Neuron (in vitro differentiated cells): ENCODE data around the gene MVD.

Experiments used
- H2AFZ ChIP-seq: one replicate; pipeline ENCODE4 v1.6.1; 2013; ENCODE audit warnings: low read depth, mild to moderate bottlenecking, inconsistent platforms, low read length, moderate library complexity
- H3K27me3 ChIP-seq: one replicate; pipeline ENCODE4 v1.6.1; 2013; ENCODE audit warnings: low read length; ENCODE audit not compliant: insufficient read depth
- H3K36me3 ChIP-seq: one replicate; pipeline ENCODE4 v1.6.1; 2013; ENCODE audit warnings: low read length; ENCODE audit not compliant: insufficient read depth
- H3K4me1 ChIP-seq: one replicate; pipeline ENCODE4 v1.6.1; 2013; ENCODE audit warnings: low read length; ENCODE audit not compliant: insufficient read depth
- H3K4me3 ChIP-seq: 2 replicates; pipeline ENCODE4 v1.5.1; 2013; ENCODE audit warnings: mild to moderate bottlenecking, low read length, moderate library complexity
- H3K9me3 ChIP-seq: one replicate; pipeline ENCODE4 v1.6.1; 2013; ENCODE audit warnings: low read length

The MVD gene

DNA sequence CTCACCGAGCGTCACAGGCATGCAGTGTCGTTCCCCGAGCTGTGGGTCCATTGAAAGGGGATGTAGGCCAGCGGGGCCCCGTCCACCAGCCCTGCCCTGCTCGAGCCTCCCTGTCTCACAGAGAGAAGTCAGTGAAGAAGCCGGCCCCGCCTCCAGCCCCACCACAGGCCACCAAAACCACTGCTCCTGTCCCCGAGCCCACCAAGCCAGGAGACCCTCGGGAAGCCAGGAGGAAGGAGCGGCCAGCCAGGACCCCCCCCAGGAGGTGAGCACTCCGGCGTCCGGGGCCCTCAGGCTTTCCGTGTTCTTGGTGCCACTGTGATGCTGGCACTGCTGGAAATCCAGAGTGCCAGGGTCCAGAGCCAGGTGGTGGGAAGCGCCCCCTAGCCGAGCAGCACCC is 38.4 kb downstream of the MVD start:
- H3K27me3 ChIP-seq = no peaks in the 10 kb centered on the region
- H3K4me3 ChIP-seq = no peak overlapping the region
- H3K9me3 ChIP-seq = no peaks in the 10 kb centered on the region
- no peak overlapping the region for H2AFZ ChIP-seq
- peaks cover 74% of the 10 kb centered on the region for H3K36me3 ChIP-seq
- no peaks in the 10 kb centered on the region for H3K4me1 ChIP-seq

GRCh38 chr16:88623858-88624257 is 39.0 kb downstream of the MVD start:
- Histone ChIP-seq H2AFZ (no peak overlapping the region), H3K27me3 (no peaks in the 10 kb centered on the region), H3K4me1 (no peaks in the 10 kb centered on the region), H3K36me3 (peaks cover 75% of the 10 kb centered on the region), H3K9me3 (no peaks in the 10 kb centered on the region), H3K4me3 (no peak overlapping the region)

DNA sequence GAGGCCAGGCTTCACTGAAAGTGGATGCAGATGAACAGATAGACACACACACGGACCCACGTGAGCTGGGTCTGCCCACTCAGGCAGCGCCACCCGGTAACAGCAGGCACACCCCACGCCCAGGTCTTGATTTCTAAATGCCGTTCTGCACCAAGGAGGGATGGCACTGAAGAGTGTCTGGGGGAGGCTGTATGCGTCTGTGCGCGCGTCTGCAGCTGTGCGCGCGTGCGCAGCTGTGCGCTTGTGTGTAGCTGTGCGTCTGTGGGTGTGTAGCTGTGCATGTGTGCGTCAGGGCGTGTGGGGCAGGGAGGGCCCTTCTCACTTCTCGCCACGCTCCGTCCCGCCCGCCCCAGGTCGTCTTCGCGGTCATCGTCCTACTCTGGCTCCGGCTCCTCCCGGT is 40.0 kb downstream of the MVD start:
- Histone ChIP-seq H3K4me3 (no peak overlapping the region), H3K36me3 (peaks cover 74% of the 10 kb centered on the region), H3K4me1 (no peaks in the 10 kb centered on the region), H3K27me3 (no peaks in the 10 kb centered on the region), H2AFZ (no peak overlapping the region), H3K9me3 (no peaks in the 10 kb centered on the region)

- no peak overlapping the region for H2AFZ ChIP-seq
- H3K27me3 ChIP-seq = no peaks in the 10 kb centered on the region
- H3K9me3 ChIP-seq = no peaks in the 10 kb centered on the region
- no peaks in the 10 kb centered on the region for H3K4me1 ChIP-seq
- H3K36me3 ChIP-seq = peaks cover 72% of the 10 kb centered on the region
- no peak overlapping the region for H3K4me3 ChIP-seq
These were observed 40.8 kb downstream of the MVD start for GRCh38 chr16:88622125-88622524.

DNA sequence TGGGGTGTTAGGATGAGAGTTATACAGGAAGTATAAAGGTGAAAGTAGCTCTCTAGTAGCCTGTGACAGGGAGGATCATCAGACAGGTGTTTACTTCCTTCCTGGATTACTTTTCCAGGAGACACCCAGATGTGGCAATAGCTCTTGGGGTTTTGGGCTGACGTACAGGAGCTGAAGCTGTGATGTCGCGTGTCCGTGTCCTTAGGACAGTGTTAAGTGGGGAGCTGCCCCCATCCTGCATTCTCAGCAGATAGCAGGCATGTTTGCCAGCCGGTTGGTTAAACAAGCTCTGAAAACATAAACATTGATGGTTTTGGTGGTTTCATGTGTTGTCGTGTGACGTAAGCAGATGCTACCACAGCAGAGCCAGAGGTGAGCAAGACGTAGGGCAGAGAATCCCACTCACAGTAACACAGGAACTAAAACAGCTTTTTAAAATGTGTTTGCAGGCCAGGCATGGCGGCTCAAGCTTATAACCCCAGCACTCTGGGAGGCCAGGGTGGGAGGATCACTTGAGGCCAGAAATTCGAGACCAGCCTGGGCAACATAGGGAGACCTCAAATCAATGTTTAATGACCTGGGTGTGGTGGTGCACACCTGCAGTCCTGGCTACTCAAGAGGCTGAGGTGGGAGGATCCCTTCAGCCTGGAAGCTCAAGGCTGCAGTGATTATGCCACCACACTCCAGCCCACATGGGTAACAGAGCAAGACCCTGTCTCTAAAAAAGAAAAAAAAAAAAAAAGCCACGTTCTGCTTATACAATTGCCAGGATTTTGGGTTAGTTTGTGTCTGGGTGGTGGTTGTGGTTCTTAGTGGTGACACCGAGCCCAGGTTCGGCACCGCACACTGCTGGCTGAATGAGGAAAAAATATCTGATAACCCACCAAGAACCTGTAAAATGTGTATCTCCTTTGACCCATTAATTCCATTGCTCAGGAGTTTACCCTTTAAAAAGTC is 42.8 kb downstream of the MVD start:
- no peaks in the 10 kb centered on the region for H3K9me3 ChIP-seq
- H3K27me3 ChIP-seq = no peaks in the 10 kb centered on the region
- no peaks in the 10 kb centered on the region for H3K4me1 ChIP-seq
- no peak overlapping the region for H2AFZ ChIP-seq
- no peak overlapping the region for H3K4me3 ChIP-seq
- peaks cover 71% of the 10 kb centered on the region for H3K36me3 ChIP-seq

DNA sequence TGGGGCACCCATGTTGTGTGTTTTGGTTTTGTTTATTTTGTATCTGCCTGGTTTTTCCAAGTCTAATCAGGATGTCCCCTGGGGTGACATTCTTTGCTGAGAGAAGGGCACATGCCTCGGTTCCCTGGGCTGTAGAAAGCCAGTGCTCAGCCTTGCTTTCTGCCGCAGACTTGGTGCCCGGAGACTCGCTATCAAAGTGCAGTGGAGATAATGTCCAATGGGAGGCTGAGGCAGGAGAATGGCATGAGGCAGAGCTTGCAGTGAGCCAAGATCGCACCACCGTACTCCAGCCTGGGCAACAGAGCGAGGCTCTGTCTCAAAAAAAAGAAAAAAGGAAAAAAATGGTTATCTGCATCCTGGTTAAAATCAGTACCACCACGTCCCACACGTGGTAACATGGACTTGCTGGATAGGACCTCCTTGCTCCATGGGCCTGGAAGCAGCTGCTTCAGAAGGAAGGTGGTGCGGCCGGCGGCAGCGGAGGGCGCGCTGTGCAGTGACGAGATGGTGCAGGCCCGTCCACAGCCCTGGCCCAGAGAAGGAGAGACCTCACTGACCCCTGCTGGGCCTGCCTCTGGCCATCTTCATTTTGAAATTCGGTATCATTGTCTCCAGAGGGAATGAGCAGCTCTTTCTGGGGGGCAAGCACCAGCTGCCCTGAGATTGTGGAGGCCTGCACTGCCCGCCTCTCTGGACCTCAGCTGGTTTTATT is 43.8 kb downstream of the MVD start:
- peaks cover 64% of the 10 kb centered on the region for H3K36me3 ChIP-seq
- H3K4me1 ChIP-seq = no peaks in the 10 kb centered on the region
- no peaks in the 10 kb centered on the region for H3K9me3 ChIP-seq
- no peak overlapping the region for H3K4me3 ChIP-seq
- no peaks in the 10 kb centered on the region for H3K27me3 ChIP-seq
- H2AFZ ChIP-seq = no peak overlapping the region

DNA sequence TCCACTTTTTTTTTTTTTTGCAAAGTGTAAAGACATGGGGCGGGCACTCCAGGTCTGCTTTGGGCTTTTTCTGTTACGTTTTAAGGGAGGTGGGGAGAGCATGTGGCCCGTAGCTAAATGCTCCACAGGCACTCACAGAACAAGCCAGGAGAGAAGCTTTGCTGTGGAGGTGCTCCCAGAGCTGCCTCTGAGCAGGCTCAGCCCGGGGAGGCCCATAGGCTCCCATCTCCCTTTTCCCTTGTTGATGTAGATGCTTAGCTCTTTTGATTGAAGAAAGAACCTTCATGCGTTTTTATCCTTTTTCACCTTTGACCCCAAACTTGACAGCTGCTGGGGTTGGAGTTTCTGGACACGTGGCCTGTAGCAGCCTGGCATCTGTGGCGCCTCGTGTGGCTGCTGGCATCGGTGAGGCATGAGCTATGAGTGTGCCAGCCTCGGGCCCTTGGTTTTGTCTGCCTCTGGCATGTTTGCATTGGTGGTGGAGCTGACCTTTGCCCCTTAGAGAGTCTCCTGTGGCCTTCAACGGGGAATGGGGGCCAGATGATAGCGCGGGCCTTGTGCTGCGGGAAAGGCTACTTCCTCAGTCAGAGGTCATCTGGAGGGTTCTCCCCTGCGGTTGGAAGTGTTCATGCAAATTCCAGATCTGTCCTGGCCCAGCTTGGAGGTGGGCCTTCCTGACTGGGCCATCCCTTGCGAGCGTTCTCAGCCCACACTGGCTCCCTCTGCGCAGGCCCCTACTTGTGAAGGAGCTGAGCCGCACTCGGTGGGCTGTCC is 44.5 kb downstream of the MVD start:
- no peak overlapping the region for H3K4me3 ChIP-seq
- peaks cover 58% of the 10 kb centered on the region for H3K36me3 ChIP-seq

DNA sequence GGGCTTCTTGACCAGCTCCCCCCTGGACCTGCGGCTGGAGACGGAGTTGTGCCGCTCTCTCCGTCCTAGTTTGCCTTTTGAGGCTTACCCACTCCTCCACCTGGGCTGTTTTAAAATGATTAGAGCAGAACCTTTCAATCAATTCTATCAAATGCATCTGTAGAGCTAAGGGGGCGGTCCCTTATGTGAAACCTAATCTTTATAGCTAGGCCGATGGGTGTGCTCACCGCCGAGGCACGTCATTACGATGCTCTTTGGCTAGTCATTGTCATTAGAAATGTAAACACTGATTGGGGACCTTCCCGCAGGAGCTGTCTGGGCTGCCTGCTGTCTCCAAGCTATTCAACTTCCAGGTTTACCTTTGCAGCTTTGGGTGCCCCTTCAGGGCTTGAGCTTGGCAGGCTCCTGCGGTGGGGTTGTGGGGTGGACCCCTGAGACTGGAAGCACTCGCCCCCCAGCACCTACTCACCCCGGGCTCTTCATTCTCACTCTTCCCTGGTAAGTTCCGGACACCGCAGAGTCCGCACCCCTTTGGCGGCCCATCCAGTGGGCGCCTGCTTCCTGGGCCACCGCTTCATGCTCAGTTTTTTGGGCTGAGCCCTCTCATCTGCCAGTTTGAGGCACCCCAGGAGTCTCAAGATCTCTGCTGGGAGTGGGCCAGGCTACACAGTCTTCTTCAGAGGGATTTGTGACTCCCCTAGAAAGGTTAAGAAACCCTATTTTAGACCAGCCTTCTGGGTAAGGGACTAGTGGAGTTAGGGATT is 45.4 kb downstream of the MVD start:
- Histone ChIP-seq H3K4me1 (no peaks in the 10 kb centered on the region), H3K27me3 (no peaks in the 10 kb centered on the region), H3K36me3 (peaks cover 56% of the 10 kb centered on the region), H3K4me3 (no peak overlapping the region), H2AFZ (no peak overlapping the region), H3K9me3 (no peaks in the 10 kb centered on the region)

More for the DNA sequence above, 44.5 kb downstream of the MVD start:
- H2AFZ ChIP-seq = no peak overlapping the region
- H3K27me3 ChIP-seq = no peaks in the 10 kb centered on the region
- no peaks in the 10 kb centered on the region for H3K4me1 ChIP-seq
- no peaks in the 10 kb centered on the region for H3K9me3 ChIP-seq

- Histone ChIP-seq H3K27me3 (no peaks in the 10 kb centered on the region), H3K4me3 (no peak overlapping the region), H3K36me3 (peaks cover 53% of the 10 kb centered on the region), H2AFZ (no peak overlapping the region), H3K4me1 (no peaks in the 10 kb centered on the region), H3K9me3 (no peaks in the 10 kb centered on the region)
These were observed 46.2 kb downstream of the MVD start for GRCh38 chr16:88616736-88617135.

- Histone ChIP-seq H3K4me3 (no peak overlapping the region), H3K9me3 (no peaks in the 10 kb centered on the region), H3K36me3 (peaks cover 57% of the 10 kb centered on the region), H3K27me3 (no peaks in the 10 kb centered on the region), H2AFZ (no peak overlapping the region), H3K4me1 (no peaks in the 10 kb centered on the region)
These were observed 46.6 kb downstream of the MVD start for GRCh38 chr16:88616320-88616719.

DNA sequence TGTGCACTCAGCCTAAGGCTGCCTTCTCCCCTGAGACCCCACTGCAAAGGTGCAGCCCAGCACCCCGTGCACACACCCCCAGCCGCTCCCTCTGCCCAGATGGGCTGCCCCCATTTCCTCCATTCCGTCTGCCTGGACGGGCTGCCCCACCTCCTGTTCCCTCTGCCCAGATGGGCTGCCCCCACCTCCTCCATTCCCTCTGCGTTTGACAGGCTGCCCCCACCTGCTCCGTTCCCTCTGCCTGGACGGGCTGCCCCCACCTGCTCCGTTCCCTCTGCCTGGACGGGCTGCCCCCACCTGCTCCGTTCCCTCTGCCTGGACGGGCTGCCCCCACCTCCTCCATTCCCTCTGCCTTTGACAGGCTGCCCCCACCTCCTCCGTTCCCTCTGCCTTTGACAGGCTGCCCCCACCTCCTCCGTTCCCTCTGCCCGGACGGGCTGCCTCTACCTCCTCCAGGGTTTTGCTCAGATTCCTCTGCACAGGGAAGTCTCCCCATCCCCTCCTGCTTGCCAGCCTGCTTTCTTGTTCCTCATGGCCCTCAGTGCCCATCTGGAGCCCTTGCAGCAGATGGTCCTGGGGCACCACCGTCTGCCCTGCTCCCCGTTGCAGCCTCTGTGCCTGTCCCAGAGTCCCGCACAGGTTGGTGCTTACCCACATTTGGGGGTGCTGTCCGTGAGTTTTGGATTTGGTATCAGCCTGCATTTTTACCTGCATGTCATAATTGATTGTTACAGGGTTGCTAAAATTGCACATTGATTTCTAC is 47.9 kb downstream of the MVD start:
- H3K36me3 ChIP-seq = peaks cover 69% of the 10 kb centered on the region
- H3K27me3 ChIP-seq = no peaks in the 10 kb centered on the region
- no peak overlapping the region for H3K4me3 ChIP-seq
- H3K4me1 ChIP-seq = no peaks in the 10 kb centered on the region
- no peaks in the 10 kb centered on the region for H3K9me3 ChIP-seq
- no peak overlapping the region for H2AFZ ChIP-seq
